ENCODE results near the gene LRBA. TPM values are rescaled to one million over a fixed set of nuclear protein-coding genes. Genes with fewer than 3 reads are reported as not detected.

Gene LRBA
- total and polyA plus RNA-seq, 4 experiments from 2014 or later = 17.1 to 64.5 (median 45.4) TPM

DNA sequence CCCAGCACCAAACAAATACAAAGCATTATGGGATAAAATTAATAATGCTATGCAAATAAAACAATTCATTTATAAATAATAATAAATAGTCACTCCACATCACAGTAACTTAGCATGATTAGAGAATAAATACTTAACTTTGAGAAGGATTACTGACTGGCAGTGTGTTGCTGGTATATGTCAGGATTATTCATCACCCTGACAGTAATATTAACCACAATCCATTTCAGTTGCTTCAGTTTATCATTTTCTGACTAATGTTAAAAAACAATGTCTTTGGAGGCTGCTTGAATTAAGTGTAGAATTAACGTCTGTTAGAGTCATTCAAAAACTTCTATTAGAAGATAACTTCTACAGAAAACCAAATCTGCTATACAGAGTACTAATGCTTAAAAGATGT lies 557.3 kb downstream of the LRBA start:
- Histone ChIP-seq H3K27me3 (ENCODE audit: insufficient read depth, low read length) (no peaks in the 10 kb centered on the region), H3K4me1 (ENCODE audit: insufficient read depth, low read length) (no peaks in the 10 kb centered on the region), H3K36me3 (ENCODE audit: insufficient read depth, low read length) (no peaks in the 10 kb centered on the region), H3K4me3 (ENCODE audit: low read length in 2 of 2) (no peak overlapping the region), H3K9me3 (ENCODE audit: control insufficient read depth in 1 of 2, low read length in 2 of 2) (peaks cover 0 to 5% of the 10 kb centered on the region in 2 donors), H3K27ac (ENCODE audit: low read depth, low read length) (no peak overlapping the region)
- CTCF ChIA-PET (ENCODE audit: partially characterized antibody) = no interaction called here
- peaks cover 0 to 2% (median under 1%) of the 10 kb centered on the region in 4 donors for H3K4me1 Mint-ChIP-seq
- POLR2A ChIA-PET (ENCODE audit: partially characterized antibody) = no interaction called here
- no peak for DNase-seq
- no peak overlapping the region for H3K4me3 Mint-ChIP-seq
- H3K27me3 Mint-ChIP-seq = no peaks in the 10 kb centered on the region
- H3K27ac Mint-ChIP-seq = no peak overlapping the region
- intact Hi-C loops (cut with micrococcal nuclease) = no loop called here
- peaks cover 0 to 11% (median 3%) of the 10 kb centered on the region in 8 donors for H3K9me3 Mint-ChIP-seq
- peaks cover 18 to 48% of the 10 kb centered on the region in 2 donors for H3K36me3 Mint-ChIP-seq

DNA sequence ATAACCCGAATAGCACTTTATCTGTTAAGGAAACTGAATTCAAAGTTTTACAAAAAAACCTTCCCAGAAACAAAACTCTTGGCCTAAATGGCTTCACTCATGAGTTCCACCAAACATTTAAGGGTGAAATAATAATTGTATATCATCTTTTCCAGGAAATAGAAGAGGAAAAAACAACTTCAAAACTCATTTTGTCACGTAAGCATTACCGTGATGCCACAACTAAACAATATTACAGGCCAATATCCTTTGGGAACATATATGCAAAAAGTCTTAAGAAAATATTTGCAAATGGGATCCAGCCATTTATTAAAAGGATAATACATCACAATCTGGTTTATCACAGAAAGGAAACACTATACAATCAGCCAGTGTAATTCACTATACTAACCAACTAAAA lies 563.2 kb downstream of the LRBA start:
- Histone ChIP-seq H3K4me1 (ENCODE audit: insufficient read depth, low read length) (no peaks in the 10 kb centered on the region), H3K27ac (ENCODE audit: low read depth, low read length) (no peak overlapping the region), H3K9me3 (ENCODE audit: control insufficient read depth in 1 of 2, low read length in 2 of 2) (peaks cover 0 to 5% of the 10 kb centered on the region in 2 donors), H3K36me3 (ENCODE audit: insufficient read depth, low read length) (no peaks in the 10 kb centered on the region), H3K27me3 (ENCODE audit: insufficient read depth, low read length) (no peaks in the 10 kb centered on the region), H3K4me3 (ENCODE audit: low read length in 2 of 2) (no peak overlapping the region)
- ChIA-PET CTCF (ENCODE audit: partially characterized antibody) (no interaction called here), POLR2A (ENCODE audit: partially characterized antibody) (no interaction called here)
- H3K36me3 Mint-ChIP-seq = peaks cover 21 to 33% of the 10 kb centered on the region in 2 donors
- no peak for DNase-seq
- no peaks in the 10 kb centered on the region for H3K27me3 Mint-ChIP-seq
- H3K9me3 Mint-ChIP-seq = peaks cover 0 to 11% (median 4%) of the 10 kb centered on the region in 8 donors
- peak overlapping the region in 1 of 7 donors; percentile 33 for H3K27ac Mint-ChIP-seq
- intact Hi-C loops (cut with micrococcal nuclease) = no loop called here
- no peak overlapping the region for H3K4me3 Mint-ChIP-seq
- peaks cover 0 to 2% (median under 1%) of the 10 kb centered on the region in 4 donors for H3K4me1 Mint-ChIP-seq

DNA sequence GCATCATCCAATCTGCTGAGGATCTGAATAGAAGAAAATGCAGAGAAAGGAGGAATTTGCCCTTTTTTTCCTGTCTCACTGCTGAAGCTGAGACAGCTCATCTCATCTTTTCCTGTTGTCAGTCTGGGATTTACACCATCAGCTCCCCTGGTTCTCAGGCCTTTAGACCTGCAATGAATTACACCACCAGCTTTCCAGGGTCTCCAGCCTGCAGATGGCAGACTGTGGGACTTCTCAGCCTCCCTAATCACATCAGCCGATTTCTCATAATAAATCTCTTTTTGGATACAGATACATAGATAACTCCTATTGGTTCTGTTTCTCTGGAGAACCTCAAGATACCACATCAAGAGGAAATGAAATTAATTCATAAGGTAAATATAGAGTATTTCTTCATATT lies 567.7 kb downstream of the LRBA start:
- Mint-ChIP-seq H3K9me3 (peaks cover 0 to 2% (median 0%) of the 10 kb centered on the region in 8 donors), H3K4me1 (no peaks in the 10 kb centered on the region), H3K27me3 (no peaks in the 10 kb centered on the region), H3K36me3 (peaks cover 12 to 37% of the 10 kb centered on the region in 2 donors), H3K4me3 (no peak overlapping the region), H3K27ac (no peak overlapping the region)
- ChIA-PET CTCF (ENCODE audit: partially characterized antibody) (interaction anchor here (1.3 kb wide), 1 partner anchor 420 kb away, joined by 3 read pairs; no protein-coding TSS in a partner anchor), POLR2A (ENCODE audit: partially characterized antibody) (no interaction called here)
- intact Hi-C loops (cut with micrococcal nuclease) = no loop called here
- Histone ChIP-seq H3K4me1 (ENCODE audit: insufficient read depth, low read length) (no peaks in the 10 kb centered on the region), H3K4me3 (ENCODE audit: low read length in 2 of 2) (no peak overlapping the region), H3K27me3 (ENCODE audit: insufficient read depth, low read length) (no peaks in the 10 kb centered on the region), H3K9me3 (ENCODE audit: control insufficient read depth in 1 of 2, low read length in 2 of 2) (no peaks in the 10 kb centered on the region), H3K27ac (ENCODE audit: low read depth, low read length) (no peak overlapping the region), H3K36me3 (ENCODE audit: insufficient read depth, low read length) (no peaks in the 10 kb centered on the region)
- DNase-seq = no peak

DNA sequence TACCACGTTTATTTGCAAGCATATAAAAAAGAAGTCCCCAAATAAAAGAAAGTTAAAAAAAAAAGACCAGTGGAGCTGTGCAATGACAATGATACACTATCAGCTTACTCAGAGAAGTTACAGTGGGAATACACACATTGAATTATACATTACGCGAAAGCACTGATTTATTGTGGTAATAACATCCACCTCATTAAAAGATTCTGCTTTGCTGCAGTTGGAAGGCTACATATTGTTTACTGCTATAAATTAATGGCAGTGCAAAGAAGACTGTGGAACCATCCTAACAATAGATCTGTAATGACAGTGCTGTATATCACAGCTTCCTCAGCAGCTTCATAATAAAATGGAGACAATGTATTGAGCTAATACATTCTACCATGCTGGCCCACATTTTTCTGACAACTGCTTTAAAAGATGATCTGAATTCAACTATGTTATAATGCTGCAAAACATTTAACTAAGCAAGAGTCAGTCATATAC lies 575.6 kb downstream of the LRBA start:
- CTCF ChIA-PET (ENCODE audit: partially characterized antibody) = no interaction called here
- Mint-ChIP-seq H3K27me3 (no peaks in the 10 kb centered on the region), H3K4me3 (no peak overlapping the region), H3K36me3 (peaks cover 17 to 32% of the 10 kb centered on the region in 2 donors), H3K9me3 (no peaks in the 10 kb centered on the region), H3K4me1 (no peaks in the 10 kb centered on the region), H3K27ac (no peak overlapping the region)
- Histone ChIP-seq H3K36me3 (ENCODE audit: insufficient read depth, low read length) (no peaks in the 10 kb centered on the region), H3K4me3 (ENCODE audit: low read length in 2 of 2) (no peak overlapping the region), H3K27me3 (ENCODE audit: insufficient read depth, low read length) (no peaks in the 10 kb centered on the region), H3K4me1 (ENCODE audit: insufficient read depth, low read length) (no peaks in the 10 kb centered on the region), H3K27ac (ENCODE audit: low read depth, low read length) (no peak overlapping the region), H3K9me3 (ENCODE audit: control insufficient read depth in 1 of 2, low read length in 2 of 2) (no peaks in the 10 kb centered on the region)
- DNase-seq = no peak
- intact Hi-C loops (cut with micrococcal nuclease) = no loop called here
- POLR2A ChIA-PET (ENCODE audit: partially characterized antibody) = no interaction called here

DNA sequence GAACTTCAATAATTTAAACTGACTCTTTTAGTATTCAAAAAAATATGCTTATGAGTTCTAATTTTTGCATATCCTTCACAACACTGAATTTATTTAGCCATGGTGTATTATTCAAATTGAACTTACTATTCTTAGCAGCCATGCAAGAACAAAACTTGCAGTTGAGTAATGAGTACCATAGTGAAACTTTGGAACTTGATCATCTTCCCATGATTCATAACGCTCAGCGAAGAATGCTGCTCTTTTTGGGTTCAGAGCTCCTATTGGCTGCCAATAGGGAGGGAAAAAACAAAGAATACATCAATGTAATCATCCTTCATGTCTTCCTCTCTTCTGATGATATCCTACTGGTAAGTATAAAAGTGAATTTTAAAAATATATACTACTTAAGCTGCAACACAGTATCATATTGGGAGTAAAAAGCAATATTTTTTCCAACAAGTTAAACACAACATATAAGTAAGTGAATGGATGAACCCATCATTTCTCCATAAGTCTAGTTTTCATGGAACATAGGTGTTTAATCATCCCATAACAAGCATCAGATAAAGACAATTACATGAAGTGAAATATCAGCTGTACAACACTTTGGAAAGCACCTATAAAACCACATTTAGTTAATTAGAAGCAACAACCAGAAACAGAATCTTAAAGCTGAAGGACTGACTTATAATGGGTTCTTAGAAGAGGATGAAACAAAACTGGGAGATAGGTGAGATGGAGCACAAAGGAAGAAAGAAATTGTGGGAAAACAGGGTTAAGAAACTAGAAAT lies 578.3 kb downstream of the LRBA start:
- Mint-ChIP-seq H3K4me3 (no peak overlapping the region), H3K27me3 (no peaks in the 10 kb centered on the region), H3K9me3 (no peaks in the 10 kb centered on the region), H3K27ac (no peak overlapping the region), H3K4me1 (no peaks in the 10 kb centered on the region), H3K36me3 (peaks cover 18 to 37% of the 10 kb centered on the region in 2 donors)
- intact Hi-C loops (cut with micrococcal nuclease) = no loop called here
- POLR2A ChIA-PET (ENCODE audit: partially characterized antibody) = no interaction called here
- Histone ChIP-seq H3K4me3 (ENCODE audit: low read length in 2 of 2) (no peak overlapping the region), H3K9me3 (ENCODE audit: control insufficient read depth in 1 of 2, low read length in 2 of 2) (no peaks in the 10 kb centered on the region), H3K27me3 (ENCODE audit: insufficient read depth, low read length) (no peaks in the 10 kb centered on the region), H3K36me3 (ENCODE audit: insufficient read depth, low read length) (no peaks in the 10 kb centered on the region), H3K4me1 (ENCODE audit: insufficient read depth, low read length) (no peaks in the 10 kb centered on the region), H3K27ac (ENCODE audit: low read depth, low read length) (no peak overlapping the region)
- CTCF ChIA-PET (ENCODE audit: partially characterized antibody) = no interaction called here
- DNase-seq = no peak

DNA sequence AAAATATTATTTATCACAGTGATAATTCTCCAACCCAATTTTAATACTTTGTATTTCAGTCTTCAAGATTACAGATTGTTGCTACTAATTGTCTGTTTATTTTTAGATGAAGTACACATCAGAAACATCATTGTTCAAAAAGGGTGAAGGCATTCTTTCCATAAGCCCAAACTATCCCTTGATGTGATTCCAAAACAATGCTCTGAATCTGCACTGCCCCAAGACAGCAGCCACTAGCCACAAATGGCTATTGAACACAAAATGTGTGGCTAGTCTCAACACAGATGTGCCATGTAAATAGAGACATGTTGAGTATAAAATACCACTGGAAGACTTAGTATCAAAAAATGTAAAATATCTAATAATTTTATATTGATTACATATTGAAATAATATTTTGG lies 583.9 kb downstream of the LRBA start:
- no peaks in the 10 kb centered on the region for H3K27me3 ChIP-seq (ENCODE audit: insufficient read depth, low read length)
- CTCF ChIA-PET (ENCODE audit: partially characterized antibody) = no interaction called here

DNA sequence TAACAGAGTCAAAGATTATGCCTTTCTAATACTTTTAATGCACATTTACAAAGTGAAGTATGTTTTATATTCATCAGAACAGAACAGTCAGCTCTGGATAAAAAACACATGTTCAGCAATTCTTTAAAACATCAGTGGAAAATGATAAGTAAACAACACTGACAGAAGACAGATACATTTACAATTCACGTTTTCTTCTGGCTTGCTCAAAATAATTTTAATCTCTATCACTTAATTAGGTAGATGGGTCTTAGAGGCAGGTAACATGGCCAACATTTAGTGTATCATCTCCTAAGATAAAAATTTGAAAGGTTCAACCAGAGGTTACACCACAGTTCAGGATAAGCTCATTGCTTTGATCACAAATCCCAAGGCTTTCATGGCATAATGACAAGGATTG lies 589.9 kb downstream of the LRBA start:
- no peak overlapping the region for H3K4me3 Mint-ChIP-seq
- no peak overlapping the region for H3K27ac Mint-ChIP-seq
- Histone ChIP-seq H3K27me3 (ENCODE audit: insufficient read depth, low read length) (no peaks in the 10 kb centered on the region), H3K36me3 (ENCODE audit: insufficient read depth, low read length) (no peaks in the 10 kb centered on the region), H3K4me1 (ENCODE audit: insufficient read depth, low read length) (no peaks in the 10 kb centered on the region), H3K9me3 (ENCODE audit: control insufficient read depth in 1 of 2, low read length in 2 of 2) (no peaks in the 10 kb centered on the region), H3K27ac (ENCODE audit: low read depth, low read length) (no peak overlapping the region), H3K4me3 (ENCODE audit: low read length in 2 of 2) (no peak overlapping the region)
- no peaks in the 10 kb centered on the region for H3K27me3 Mint-ChIP-seq
- no peaks in the 10 kb centered on the region for H3K9me3 Mint-ChIP-seq
- peaks cover 13 to 25% of the 10 kb centered on the region in 2 donors for H3K36me3 Mint-ChIP-seq
- CTCF ChIA-PET (ENCODE audit: partially characterized antibody) = no interaction called here
- no peak for DNase-seq
- H3K4me1 Mint-ChIP-seq = no peaks in the 10 kb centered on the region
- POLR2A ChIA-PET (ENCODE audit: partially characterized antibody) = no interaction called here
- intact Hi-C loops (cut with micrococcal nuclease) = no loop called here

More for the DNA sequence above, 583.9 kb downstream of the LRBA start:
- no peak for DNase-seq
- H3K27me3 Mint-ChIP-seq = no peaks in the 10 kb centered on the region
- intact Hi-C loops (cut with micrococcal nuclease) = no loop called here
- Histone ChIP-seq H3K4me3 (ENCODE audit: low read length in 2 of 2) (no peak overlapping the region), H3K36me3 (ENCODE audit: insufficient read depth, low read length) (no peaks in the 10 kb centered on the region), H3K4me1 (ENCODE audit: insufficient read depth, low read length) (no peaks in the 10 kb centered on the region), H3K27ac (ENCODE audit: low read depth, low read length) (no peak overlapping the region), H3K9me3 (ENCODE audit: control insufficient read depth in 1 of 2, low read length in 2 of 2) (no peaks in the 10 kb centered on the region)
- H3K9me3 Mint-ChIP-seq = no peaks in the 10 kb centered on the region
- POLR2A ChIA-PET (ENCODE audit: partially characterized antibody) = no interaction called here
- H3K4me3 Mint-ChIP-seq = no peak overlapping the region
- peaks cover 16 to 37% of the 10 kb centered on the region in 2 donors for H3K36me3 Mint-ChIP-seq
- no peaks in the 10 kb centered on the region for H3K4me1 Mint-ChIP-seq
- H3K27ac Mint-ChIP-seq = no peak overlapping the region
